Keratinocyte (primary cell): ENCODE data around the gene RASSF9.

ENCODE experiments used
- EZH2 ChIP-seq: IDR thresholded peaks from one replicate; pipeline ENCODE4 v1.6.1; 2012; ENCODE audit warnings: inconsistent platforms, mild to moderate bottlenecking, low read length, moderate library complexity
- TF ChIP-seq, protein P1 (sequence below), 3 experiments: IDR thresholded peaks in 1 of 3; conservative IDR thresholded peaks in 1 of 3; optimal IDR thresholded peaks in 1 of 3; 2 replicates in 2 of 3; 3 replicates in 1 of 3; pipeline versions ENCODE3 to v1.5.1; 2011; ENCODE audit warnings: low read length in 3 of 3, mild to moderate bottlenecking in 3 of 3, moderate library complexity in 2 of 3, control low read depth in 1 of 3, inconsistent platforms in 1 of 3; ENCODE audit not compliant: insufficient read depth in 2 of 3; ENCODE audit errors: extremely low read depth in 1 of 3

DNA sequence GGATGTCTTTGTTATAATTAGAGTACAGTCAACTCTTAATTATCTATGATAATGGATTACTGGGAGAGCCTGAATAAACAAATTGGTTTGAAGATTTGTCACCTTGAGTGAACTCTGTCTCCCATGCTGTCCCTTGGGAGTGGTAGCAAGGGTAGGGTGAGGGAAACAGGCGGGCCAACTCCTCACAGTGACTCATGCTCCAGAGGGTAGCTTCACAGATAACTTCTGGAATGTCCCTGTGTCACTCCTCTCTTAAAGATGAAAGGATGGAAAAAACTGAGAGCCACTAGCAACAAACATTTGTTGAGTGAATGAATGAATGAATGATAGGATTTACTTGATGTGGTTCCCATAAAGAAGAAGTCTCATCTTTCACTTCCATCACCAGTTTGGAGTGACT, 53.5 kb downstream of the RASSF9 start:
- TF ChIP-seq, protein P1, sequence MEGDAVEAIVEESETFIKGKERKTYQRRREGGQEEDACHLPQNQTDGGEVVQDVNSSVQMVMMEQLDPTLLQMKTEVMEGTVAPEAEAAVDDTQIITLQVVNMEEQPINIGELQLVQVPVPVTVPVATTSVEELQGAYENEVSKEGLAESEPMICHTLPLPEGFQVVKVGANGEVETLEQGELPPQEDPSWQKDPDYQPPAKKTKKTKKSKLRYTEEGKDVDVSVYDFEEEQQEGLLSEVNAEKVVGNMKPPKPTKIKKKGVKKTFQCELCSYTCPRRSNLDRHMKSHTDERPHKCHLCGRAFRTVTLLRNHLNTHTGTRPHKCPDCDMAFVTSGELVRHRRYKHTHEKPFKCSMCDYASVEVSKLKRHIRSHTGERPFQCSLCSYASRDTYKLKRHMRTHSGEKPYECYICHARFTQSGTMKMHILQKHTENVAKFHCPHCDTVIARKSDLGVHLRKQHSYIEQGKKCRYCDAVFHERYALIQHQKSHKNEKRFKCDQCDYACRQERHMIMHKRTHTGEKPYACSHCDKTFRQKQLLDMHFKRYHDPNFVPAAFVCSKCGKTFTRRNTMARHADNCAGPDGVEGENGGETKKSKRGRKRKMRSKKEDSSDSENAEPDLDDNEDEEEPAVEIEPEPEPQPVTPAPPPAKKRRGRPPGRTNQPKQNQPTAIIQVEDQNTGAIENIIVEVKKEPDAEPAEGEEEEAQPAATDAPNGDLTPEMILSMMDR (optimal IDR thresholded peaks at IDR 0.05 in 1 of 3, IDR thresholded peaks at IDR 0.05 in 1 of 3, conservative IDR thresholded peaks at IDR 0.05 in 1 of 3; ENCODE audit: extremely low read depth in 1 of 3, insufficient read depth in 2 of 3, low read length in 3 of 3) = no peak
- TF ChIP-seq EZH2 = no peak
